ENCODE data around the gene LYL1. TPM values are rescaled to one million over a fixed set of nuclear protein-coding genes. Genes with fewer than 3 reads are reported as not detected.

LYL1 gene
- total and polyA plus RNA-seq, 9 of the 15 experiments (the other 6 are each of a cell fraction or from before 2014, with no cell fraction given), result 1.3 to 266 (median 34.0) TPM

DNA sequence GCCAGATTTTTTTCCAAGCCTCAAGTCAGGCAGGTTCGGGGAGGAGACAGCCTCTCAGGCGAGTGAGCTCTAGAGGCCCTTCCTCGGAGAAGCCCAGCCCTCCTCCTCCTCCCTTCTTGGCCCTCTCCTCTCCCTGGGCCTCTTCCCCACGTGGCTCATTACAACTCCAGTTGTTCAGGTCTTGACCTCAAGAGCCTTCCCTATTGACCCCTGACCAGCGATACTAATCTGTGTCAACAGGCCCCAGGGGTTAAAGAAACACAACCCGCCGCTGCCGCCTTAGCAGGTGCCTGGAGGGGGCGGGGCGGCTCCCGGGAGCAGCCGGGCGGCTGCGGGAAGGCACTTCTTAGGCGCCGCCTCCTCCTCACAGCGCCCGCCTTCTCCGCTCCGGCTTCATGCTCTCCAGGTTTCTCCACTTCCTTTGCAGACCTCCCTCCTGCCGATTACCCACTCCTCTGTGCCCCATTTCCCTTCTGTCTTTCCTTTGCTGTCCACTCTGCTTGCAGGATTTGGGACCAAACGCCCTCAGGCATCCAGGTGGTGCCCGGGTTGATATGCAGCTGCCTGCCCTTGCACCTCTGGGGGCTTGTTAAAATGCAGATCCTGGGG, 51.0 kb downstream of the LYL1 start (continued):
- TF ChIP-seq ZNF830 (CRISPR knock-in tag; IDR thresholded peaks at IDR 0.05) (no peak), CBX2 (IDR thresholded peaks at IDR 0.05; ENCODE audit: insufficient read depth, low read length, poor library complexity, severe bottlenecking) (no peak), TEAD2 (tag; IDR thresholded peaks at IDR 0.05) (no peak), MAFK (IDR thresholded peaks at IDR 0.05; ENCODE audit: low read length) (no peak), ZNF133 (CRISPR knock-in tag; IDR thresholded peaks at IDR 0.05) (no peak), FOXA1 (IDR thresholded peaks at IDR 0.05; ENCODE audit: borderline replicate concordance) (no peak), KAT8 (IDR thresholded peaks at IDR 0.05; ENCODE audit: low read depth) (no peak), CBX3 (IDR thresholded peaks at IDR 0.05; ENCODE audit: borderline replicate concordance in 1 of 2, low read length in 2 of 2) (no peak), ZNF444 (CRISPR knock-in tag; IDR thresholded peaks at IDR 0.05) (no peak), CAMTA2 (CRISPR knock-in tag; conservative IDR thresholded peaks at IDR 0.05) (no peak), ARID2 (IDR thresholded peaks at IDR 0.05) (no peak), SETDB1 (IDR thresholded peaks at IDR 0.05; ENCODE audit: low read length) (no peak), ZNF274 (IDR thresholded peaks at IDR 0.05; ENCODE audit: borderline replicate concordance, low read depth, low read length) (no peak), FOXJ3 (CRISPR knock-in tag; IDR thresholded peaks at IDR 0.05) (no peak), BACH1 (tag; IDR thresholded peaks at IDR 0.05) (no peak)
- TF ChIP-seq, protein P1, sequence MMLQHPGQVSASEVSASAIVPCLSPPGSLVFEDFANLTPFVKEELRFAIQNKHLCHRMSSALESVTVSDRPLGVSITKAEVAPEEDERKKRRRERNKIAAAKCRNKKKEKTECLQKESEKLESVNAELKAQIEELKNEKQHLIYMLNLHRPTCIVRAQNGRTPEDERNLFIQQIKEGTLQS (IDR thresholded peaks at IDR 0.05), result no peak
- TF ChIP-seq, protein P1 (CRISPR knock-in tag; conservative IDR thresholded peaks at IDR 0.05), result no peak
- TF ChIP-seq, protein P2, sequence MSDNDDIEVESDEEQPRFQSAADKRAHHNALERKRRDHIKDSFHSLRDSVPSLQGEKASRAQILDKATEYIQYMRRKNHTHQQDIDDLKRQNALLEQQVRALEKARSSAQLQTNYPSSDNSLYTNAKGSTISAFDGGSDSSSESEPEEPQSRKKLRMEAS (CRISPR knock-in tag; IDR thresholded peaks at IDR 0.05), result peak; percentile 63
- TF ChIP-seq, protein P3, sequence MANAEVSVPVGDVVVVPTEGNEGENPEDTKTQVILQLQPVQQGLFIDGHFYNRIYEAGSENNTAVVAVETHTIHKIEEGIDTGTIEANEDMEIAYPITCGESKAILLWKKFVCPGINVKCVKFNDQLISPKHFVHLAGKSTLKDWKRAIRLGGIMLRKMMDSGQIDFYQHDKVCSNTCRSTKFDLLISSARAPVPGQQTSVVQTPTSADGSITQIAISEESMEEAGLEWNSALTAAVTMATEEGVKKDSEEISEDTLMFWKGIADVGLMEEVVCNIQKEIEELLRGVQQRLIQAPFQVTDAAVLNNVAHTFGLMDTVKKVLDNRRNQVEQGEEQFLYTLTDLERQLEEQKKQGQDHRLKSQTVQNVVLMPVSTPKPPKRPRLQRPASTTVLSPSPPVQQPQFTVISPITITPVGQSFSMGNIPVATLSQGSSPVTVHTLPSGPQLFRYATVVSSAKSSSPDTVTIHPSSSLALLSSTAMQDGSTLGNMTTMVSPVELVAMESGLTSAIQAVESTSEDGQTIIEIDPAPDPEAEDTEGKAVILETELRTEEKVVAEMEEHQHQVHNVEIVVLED (CRISPR knock-in tag; IDR thresholded peaks at IDR 0.05), result no peak
- TF ChIP-seq, protein P4, sequence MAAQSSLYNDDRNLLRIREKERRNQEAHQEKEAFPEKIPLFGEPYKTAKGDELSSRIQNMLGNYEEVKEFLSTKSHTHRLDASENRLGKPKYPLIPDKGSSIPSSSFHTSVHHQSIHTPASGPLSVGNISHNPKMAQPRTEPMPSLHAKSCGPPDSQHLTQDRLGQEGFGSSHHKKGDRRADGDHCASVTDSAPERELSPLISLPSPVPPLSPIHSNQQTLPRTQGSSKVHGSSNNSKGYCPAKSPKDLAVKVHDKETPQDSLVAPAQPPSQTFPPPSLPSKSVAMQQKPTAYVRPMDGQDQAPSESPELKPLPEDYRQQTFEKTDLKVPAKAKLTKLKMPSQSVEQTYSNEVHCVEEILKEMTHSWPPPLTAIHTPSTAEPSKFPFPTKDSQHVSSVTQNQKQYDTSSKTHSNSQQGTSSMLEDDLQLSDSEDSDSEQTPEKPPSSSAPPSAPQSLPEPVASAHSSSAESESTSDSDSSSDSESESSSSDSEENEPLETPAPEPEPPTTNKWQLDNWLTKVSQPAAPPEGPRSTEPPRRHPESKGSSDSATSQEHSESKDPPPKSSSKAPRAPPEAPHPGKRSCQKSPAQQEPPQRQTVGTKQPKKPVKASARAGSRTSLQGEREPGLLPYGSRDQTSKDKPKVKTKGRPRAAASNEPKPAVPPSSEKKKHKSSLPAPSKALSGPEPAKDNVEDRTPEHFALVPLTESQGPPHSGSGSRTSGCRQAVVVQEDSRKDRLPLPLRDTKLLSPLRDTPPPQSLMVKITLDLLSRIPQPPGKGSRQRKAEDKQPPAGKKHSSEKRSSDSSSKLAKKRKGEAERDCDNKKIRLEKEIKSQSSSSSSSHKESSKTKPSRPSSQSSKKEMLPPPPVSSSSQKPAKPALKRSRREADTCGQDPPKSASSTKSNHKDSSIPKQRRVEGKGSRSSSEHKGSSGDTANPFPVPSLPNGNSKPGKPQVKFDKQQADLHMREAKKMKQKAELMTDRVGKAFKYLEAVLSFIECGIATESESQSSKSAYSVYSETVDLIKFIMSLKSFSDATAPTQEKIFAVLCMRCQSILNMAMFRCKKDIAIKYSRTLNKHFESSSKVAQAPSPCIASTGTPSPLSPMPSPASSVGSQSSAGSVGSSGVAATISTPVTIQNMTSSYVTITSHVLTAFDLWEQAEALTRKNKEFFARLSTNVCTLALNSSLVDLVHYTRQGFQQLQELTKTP (IDR thresholded peaks at IDR 0.05; ENCODE audit: low read depth in 1 of 2, partially characterized antibody in 2 of 2), result peak in 1 of 2 experiments; percentile 76

Data from K562 (cell line).